ENCODE measurements around the gene SLC34A1. TPM values are rescaled to one million over a fixed set of nuclear protein-coding genes. Genes with fewer than 3 reads are reported as not detected.

SLC34A1 gene
- total and polyA plus RNA-seq, 2 of the 4 experiments (the other 2 are of a cell fraction) = not detected

GRCh38 chr5:177338251-177339106, 45.8 kb upstream of the SLC34A1 start:
- H3K14ac ChIP-seq (replicated peaks; ENCODE audit: low read depth, low read length) = no peak overlapping the region
- in situ Hi-C loops (cut with MboI; ENCODE audit: low sequenced_read_pairs) = no loop called here
- TF ChIP-seq MAZ (IDR thresholded peaks at IDR 0.05; ENCODE audit: borderline replicate concordance, low read depth, low read length) = no peak

More at GRCh38 chr5:177338251-177339106, 45.8 kb upstream of the SLC34A1 start:
- Histone ChIP-seq H2BK20ac (ENCODE audit: low read depth, low read length) (no peak overlapping the region), H2AFZ (replicated peaks; ENCODE audit: low read length, poor library complexity) (no peak overlapping the region), H3K9me3 (ENCODE audit: control insufficient read depth, insufficient read depth, low read length) (no peaks in the 10 kb centered on the region), H3K4ac (ENCODE audit: low read depth, low read length) (no peak overlapping the region), H3K79me1 (ENCODE audit: low read depth in 1 of 2, low read length in 2 of 2) (peaks cover 15 to 29% of the 10 kb centered on the region in 2 experiments), H3K23ac (ENCODE audit: low read depth, low read length) (no peak overlapping the region), H3K4me3 (ENCODE audit: insufficient read depth, low read depth, low read length) (no peak overlapping the region), H2BK15ac (ENCODE audit: low read depth, low read length) (no peak overlapping the region), H3K4me1 (ENCODE audit: control insufficient read depth, insufficient read depth, low read length) (no peaks in the 10 kb centered on the region), H3K36me3 (ENCODE audit: control insufficient read depth, insufficient read depth, low read length) (peaks cover 61% of the 10 kb centered on the region), H3K9ac (ENCODE audit: low read depth, low read length) (no peak overlapping the region), H4K20me1 (ENCODE audit: insufficient read depth, low read length) (peaks cover 13% of the 10 kb centered on the region; the same call in 1 of the 2 replicates), H3K9me1 (ENCODE audit: insufficient read depth, low read length) (peaks cover 6% of the 10 kb centered on the region; the same call in 1 of the 2 replicates), H4K8ac (ENCODE audit: low read depth in 2 of 2, low read length in 2 of 2) (no peak overlapping the region), H3K27me3 (ENCODE audit: control insufficient read depth, insufficient read depth, low read length) (no peaks in the 10 kb centered on the region), H3K18ac (ENCODE audit: low read depth, low read length) (no peak overlapping the region), H2BK120ac (ENCODE audit: low read depth, low read length) (no peak overlapping the region), H4K5ac (ENCODE audit: low read depth, low read length) (no peak overlapping the region), H2AK5ac (ENCODE audit: low read depth, low read length) (no peak overlapping the region), H4K91ac (ENCODE audit: insufficient read depth, low read depth, low read length) (no peak overlapping the region), H2BK5ac (ENCODE audit: low read depth, low read length, poor library complexity, severe bottlenecking) (no peak overlapping the region), H2AK9ac (replicated peaks; ENCODE audit: low read depth, low read length, poor library complexity) (no peak overlapping the region), H3K56ac (ENCODE audit: extremely low read depth, insufficient read depth, low read length) (no peak overlapping the region), H3K4me2 (ENCODE audit: low read depth, low read length) (no peak overlapping the region), H3K27ac (ENCODE audit: insufficient read depth, low read length) (no peak overlapping the region)
- 84% methylated on average over 13 of the region's 22 CpGs; no CpG with 5 or more reads in 1 of the 2 experiments for WGBS, 2 experiments (ENCODE audit: extremely low coverage in 2 of 2, insufficient read length in 1 of 2)
- DNase-seq (no peak), ATAC-seq (ENCODE audit: low read depth) (no peak)
- intact Hi-C loops (cut with micrococcal nuclease) = no loop called here
- no TSS peak for BruUV-seq (replicated peaks)
- ChIA-PET POLR2A (ENCODE audit: unreplicated experiment) (no interaction called here), CTCF (no interaction called here)
- dilution Hi-C loops (cut with HindIII; ENCODE audit: low sequenced_read_pairs, unreplicated experiment) = no loop called here

All from IMR-90 (cell line).